GM19463 (cell line): Measurements from ENCODE around the gene GLCCI1.

Experiments used
- ATAC-seq: cut with Tn5 transposase; IDR thresholded peaks from one replicate; pipeline ENCODE4 v1.9.1; 2021; ENCODE audit warnings: mild to moderate bottlenecking, moderate library complexity; ENCODE audit not compliant: unreplicated experiment

The GLCCI1 gene

GRCh38 chr7:8126601-8127167 is 158.1 kb downstream of the GLCCI1 start:
- no peak for ATAC-seq

- ATAC-seq, result no peak
These were observed 160.1 kb downstream of the GLCCI1 start for GRCh38 chr7:8128449-8129317.

- ATAC-seq, result no peak
These were observed 160.7 kb downstream of the GLCCI1 start for GRCh38 chr7:8129318-8129659.

DNA sequence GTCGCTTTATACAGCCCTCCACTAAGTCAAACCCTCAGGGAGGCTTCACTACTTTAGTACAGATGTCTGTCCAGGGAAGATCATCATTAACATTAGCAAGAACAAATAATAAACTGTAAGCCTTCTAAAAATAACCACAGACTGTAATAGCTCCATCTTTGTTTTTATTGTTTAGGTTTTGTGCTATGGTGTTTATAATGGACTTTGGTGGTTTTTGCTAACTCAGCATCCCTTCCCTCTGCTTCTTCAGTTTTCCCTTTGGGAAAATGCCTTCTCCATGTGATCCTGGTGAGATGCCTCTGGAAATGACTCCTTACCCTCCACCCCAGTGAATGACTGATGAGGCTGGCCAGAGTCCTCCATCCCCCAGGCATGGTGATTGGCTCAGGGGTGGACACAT is 162.1 kb downstream of the GLCCI1 start:
- no peak for ATAC-seq

GRCh38 chr7:8131694-8132605 is 163.4 kb downstream of the GLCCI1 start:
- ATAC-seq, result peak; percentile 34

DNA sequence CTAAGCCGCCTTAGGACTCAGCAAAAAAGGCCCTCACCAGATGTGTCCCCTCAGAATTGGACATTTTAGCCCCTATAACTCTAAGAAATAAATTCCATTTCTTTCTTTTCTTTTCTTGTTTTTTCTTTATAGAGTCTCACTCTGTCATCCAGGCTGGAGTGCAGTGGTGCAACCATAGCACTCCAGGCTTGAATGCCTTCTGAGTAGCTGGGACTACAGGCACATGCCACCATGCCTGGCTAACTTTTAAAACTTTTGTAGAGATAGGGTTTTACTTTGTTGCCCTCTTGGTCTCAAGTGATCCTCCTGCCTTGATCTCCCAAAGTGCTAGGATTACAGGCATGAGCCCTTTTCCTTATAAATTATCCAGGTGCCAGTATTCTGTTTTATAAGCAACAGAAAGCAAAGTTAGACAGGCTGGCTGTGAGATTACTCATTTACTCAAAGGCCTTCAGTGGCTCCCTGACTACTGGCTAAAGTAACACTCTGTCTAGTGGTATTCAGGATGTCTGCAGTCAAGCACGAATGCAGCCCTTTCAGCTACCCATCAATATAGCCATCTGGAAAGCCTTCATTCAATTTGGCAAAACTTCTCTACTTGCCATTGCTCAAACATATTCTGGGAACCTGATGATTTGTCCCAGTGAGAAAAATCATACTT is 164.7 kb downstream of the GLCCI1 start:
- no peak for ATAC-seq

GRCh38 chr7:8134089-8134733 is 165.6 kb downstream of the GLCCI1 start:
- ATAC-seq, result peak; percentile 66

- ATAC-seq, result no peak
These were observed 166.8 kb downstream of the GLCCI1 start for GRCh38 chr7:8135417-8135816.

DNA sequence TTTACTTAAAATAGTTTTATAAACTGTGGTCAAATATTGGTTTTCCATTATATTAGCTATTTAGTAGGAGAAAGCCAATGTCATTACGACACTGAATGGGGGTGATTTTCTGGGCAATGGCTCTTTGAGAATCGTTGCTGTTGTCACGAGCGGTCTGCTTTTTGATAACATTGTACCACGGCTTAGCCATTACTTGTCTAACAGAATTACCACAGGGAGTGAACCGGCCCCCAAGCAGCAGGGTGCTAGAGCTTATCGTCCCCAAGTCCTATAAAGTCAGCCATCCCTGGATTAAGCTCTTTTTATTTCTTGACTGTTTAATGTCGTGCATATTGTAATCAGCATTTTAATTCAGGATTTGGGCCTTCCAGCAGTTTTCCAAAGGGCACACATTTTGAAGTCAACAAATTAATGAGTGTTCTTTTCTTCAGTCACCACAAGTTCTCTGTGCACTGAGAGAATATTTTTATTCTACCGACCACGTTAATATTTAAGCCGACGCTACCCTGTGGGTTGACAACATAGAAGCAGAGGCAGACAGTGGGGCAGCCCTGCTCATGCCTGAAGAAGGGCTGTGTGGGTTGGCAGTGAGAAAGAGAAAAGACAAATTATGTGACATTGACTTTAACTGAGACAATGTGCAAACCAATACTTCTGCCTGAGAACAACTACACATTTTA is 167.6 kb downstream of the GLCCI1 start:
- no peak for ATAC-seq
